Hepatocyte (in vitro differentiated cells): Measurements from ENCODE around the gene TTC7B. TPM values are rescaled to one million over a fixed set of nuclear protein-coding genes. Genes with fewer than 3 reads are reported as not detected.

Experiments used
- DNase-seq: peaks from one replicate; pipeline ENCODE4 v3.0.0-alpha.2; 2016; ENCODE audit warnings: low spot score
- H2AFZ ChIP-seq: fragments of 200-600 bp; sonication (generic); 2 replicates; pipeline ENCODE4 v1.6.0; 2016; ENCODE audit warnings: antibody characterized with exemption, mild to moderate bottlenecking
- H3K27ac ChIP-seq: fragments of 200-600 bp; sonication (generic); 2 replicates; pipeline ENCODE4 v1.5.1; 2016; ENCODE audit warnings: mild to moderate bottlenecking
- H3K27me3 ChIP-seq: fragments of 200-600 bp; sonication (generic); 2 replicates; pipeline ENCODE4 v1.6.1; 2016
- H3K36me3 ChIP-seq: fragments of 200-600 bp; sonication (generic); replicated peaks from 2 replicates; pipeline ENCODE4 v1.5.1; 2016; ENCODE audit warnings: low read depth; ENCODE audit not compliant: insufficient read depth
- H3K4me1 ChIP-seq: fragments of 200-600 bp; sonication (generic); 2 replicates; pipeline ENCODE4 v1.5.1; 2016; ENCODE audit warnings: mild to moderate bottlenecking, moderate library complexity; ENCODE audit not compliant: insufficient read depth
- H3K4me2 ChIP-seq: fragments of 200-600 bp; sonication (generic); 2 replicates; pipeline ENCODE4 v1.6.0; 2016
- H3K4me3 ChIP-seq: fragments of 200-600 bp; sonication (generic); 2 replicates; pipeline ENCODE4 v1.5.1; 2016; ENCODE audit warnings: mild to moderate bottlenecking
- H3K79me2 ChIP-seq: fragments of 200-600 bp; sonication (generic); 2 replicates; pipeline ENCODE4 v1.6.0; 2017; ENCODE audit warnings: mild to moderate bottlenecking
- H3K9me2 ChIP-seq: fragments of 200-600 bp; sonication (generic); replicated peaks from 2 replicates; pipeline ENCODE4 v1.6.0; 2017; ENCODE audit warnings: mild to moderate bottlenecking; ENCODE audit not compliant: insufficient read depth
- H3K9me3 ChIP-seq: fragments of 200-600 bp; sonication (generic); 2 replicates; pipeline ENCODE4 v1.5.1; 2016; ENCODE audit warnings: low read depth, mild to moderate bottlenecking
- H4K20me1 ChIP-seq: fragments of 200-600 bp; sonication (generic); 2 replicates; pipeline ENCODE4 v1.6.0; 2016; ENCODE audit warnings: mild to moderate bottlenecking; ENCODE audit not compliant: insufficient read depth, poor library complexity, severe bottlenecking
- CTCF ChIP-seq: fragments of 200-600 bp; sonication (generic); IDR thresholded peaks from 2 replicates; pipeline ENCODE4 v1.5.1; 2016; ENCODE audit warnings: antibody characterized with exemption, mild to moderate bottlenecking; ENCODE audit not compliant: poor library complexity
- EZH2 ChIP-seq: fragments of 200-600 bp; sonication (generic); IDR thresholded peaks from 2 replicates; pipeline ENCODE4 v1.6.1; 2016; ENCODE audit warnings: antibody characterized with exemption, mild to moderate bottlenecking, borderline replicate concordance
- EZH2phosphoT487 ChIP-seq: fragments of 200-600 bp; sonication (generic); IDR thresholded peaks from one replicate; pipeline ENCODE4 v1.6.1; 2018; ENCODE audit warnings: antibody characterized with exemption, mild to moderate bottlenecking, low read depth, moderate library complexity; ENCODE audit not compliant: unreplicated experiment, severe bottlenecking
- WGBS: methylation state at CpG from one replicate; pipeline ENCODE4 v1.1.6; 2016; ENCODE audit warnings: low lambda C conversion rate; ENCODE audit errors: missing lambda C conversion rate; 5-methylcytosine and 5-hydroxymethylcytosine counted together
- polyA plus RNA-seq: library from polyadenylated mRNA; unstranded; fragments of >200 nt; fragmentation: Nextera tagmentation; extraction: Ambion mirVana; gene quantifications from 2 replicates; pipeline ENCODE4 v1.2.1, GENCODE V29; 2016
- total RNA-seq: library from RNA; depleted of rRNA; stranded (reverse); fragments of >200 nt; gene quantifications from 2 replicates; pipeline ENCODE4 v1.2.3, GENCODE V29; 2014

TTC7B gene
- total and polyA plus RNA-seq, 2 experiments from 2014 or later, result 10.7 to 25.5 TPM

- H3K9me3 ChIP-seq, result no peaks in the 10 kb centered on the region
- H2AFZ ChIP-seq, result no peak overlapping the region
- no peak overlapping the region for H3K4me3 ChIP-seq
- DNase-seq, result no peak
- TF ChIP-seq EZH2 (no peak), CTCF (no peak), EZH2phosphoT487 (no peak)
- no peaks in the 10 kb centered on the region for H3K36me3 ChIP-seq
- no peaks in the 10 kb centered on the region for H3K79me2 ChIP-seq
- H4K20me1 ChIP-seq, result no peaks in the 10 kb centered on the region
- H3K27ac ChIP-seq, result no peak overlapping the region
- no peaks in the 10 kb centered on the region for H3K4me1 ChIP-seq
- no peaks in the 10 kb centered on the region for H3K27me3 ChIP-seq
- no peaks in the 10 kb centered on the region for H3K9me2 ChIP-seq
- no peak overlapping the region for H3K4me2 ChIP-seq
- 97% methylated on average over 5 of the region's 5 CpGs for WGBS
Measured at GRCh38 chr14:90728951-90729350, 87.3 kb downstream of the TTC7B start.

- no peak overlapping the region for H2AFZ ChIP-seq
- no peak for DNase-seq
- WGBS, result 92% methylated on average over 13 of the region's 13 CpGs
- TF ChIP-seq EZH2phosphoT487, result no peak
- TF ChIP-seq EZH2, result no peak
- TF ChIP-seq CTCF, result no peak
- H3K4me2 ChIP-seq, result no peak overlapping the region
- H3K36me3 ChIP-seq, result no peaks in the 10 kb centered on the region
- H3K27me3 ChIP-seq, result no peaks in the 10 kb centered on the region
- H3K4me3 ChIP-seq, result no peak overlapping the region
- no peaks in the 10 kb centered on the region for H3K4me1 ChIP-seq
- no peaks in the 10 kb centered on the region for H4K20me1 ChIP-seq
- no peaks in the 10 kb centered on the region for H3K79me2 ChIP-seq
- H3K27ac ChIP-seq, result no peak overlapping the region
- no peaks in the 10 kb centered on the region for H3K9me3 ChIP-seq
- no peaks in the 10 kb centered on the region for H3K9me2 ChIP-seq
Measured at GRCh38 chr14:90727082-90727481, 89.1 kb downstream of the TTC7B start.

GRCh38 chr14:90726656-90727055, 89.6 kb downstream of the TTC7B start:
- 57% methylated on average over 9 of the region's 9 CpGs for WGBS
- H3K4me1 ChIP-seq, result no peaks in the 10 kb centered on the region
- H3K79me2 ChIP-seq, result no peaks in the 10 kb centered on the region
- H3K4me3 ChIP-seq, result no peak overlapping the region
- H4K20me1 ChIP-seq, result no peaks in the 10 kb centered on the region
- no peaks in the 10 kb centered on the region for H3K9me2 ChIP-seq
- H2AFZ ChIP-seq, result no peak overlapping the region
- TF ChIP-seq CTCF (peak; percentile 49), EZH2phosphoT487 (no peak)
- H3K9me3 ChIP-seq, result no peaks in the 10 kb centered on the region
- no peak overlapping the region for H3K4me2 ChIP-seq
- no peak overlapping the region for H3K27ac ChIP-seq
- no peaks in the 10 kb centered on the region for H3K27me3 ChIP-seq
- H3K36me3 ChIP-seq, result no peaks in the 10 kb centered on the region
- peak; percentile 74 for DNase-seq

GRCh38 chr14:90724866-90725265, 91.4 kb downstream of the TTC7B start:
- Histone ChIP-seq H3K4me1 (no peaks in the 10 kb centered on the region), H3K27ac (no peak overlapping the region), H3K4me2 (no peak overlapping the region), H4K20me1 (no peaks in the 10 kb centered on the region), H3K4me3 (no peak overlapping the region), H3K9me3 (no peaks in the 10 kb centered on the region), H2AFZ (no peak overlapping the region), H3K36me3 (no peaks in the 10 kb centered on the region), H3K27me3 (no peaks in the 10 kb centered on the region), H3K79me2 (no peaks in the 10 kb centered on the region), H3K9me2 (no peaks in the 10 kb centered on the region)
- DNase-seq, result no peak
- 92% methylated on average over 3 of the region's 3 CpGs for WGBS
- TF ChIP-seq EZH2 (no peak), EZH2phosphoT487 (no peak), CTCF (no peak)
